Measurements from ENCODE around the gene MYO1A.

MYO1A gene

GRCh38 chr12:57092529-57092862, 42.6 kb upstream of the MYO1A start:
- no peak overlapping the region for H2BK12ac ChIP-seq (ENCODE audit: low read length)
- WGBS, 2 donors (ENCODE audit: extremely low coverage in 2 of 2, insufficient read length in 2 of 2, insufficient replicate concordance in 1 of 2): no CpG with 5 or more reads among the region's 5 CpGs
- peak overlapping the region; percentile 41 for H3K27ac ChIP-seq (replicated peaks; ENCODE audit: low read length)

DNA sequence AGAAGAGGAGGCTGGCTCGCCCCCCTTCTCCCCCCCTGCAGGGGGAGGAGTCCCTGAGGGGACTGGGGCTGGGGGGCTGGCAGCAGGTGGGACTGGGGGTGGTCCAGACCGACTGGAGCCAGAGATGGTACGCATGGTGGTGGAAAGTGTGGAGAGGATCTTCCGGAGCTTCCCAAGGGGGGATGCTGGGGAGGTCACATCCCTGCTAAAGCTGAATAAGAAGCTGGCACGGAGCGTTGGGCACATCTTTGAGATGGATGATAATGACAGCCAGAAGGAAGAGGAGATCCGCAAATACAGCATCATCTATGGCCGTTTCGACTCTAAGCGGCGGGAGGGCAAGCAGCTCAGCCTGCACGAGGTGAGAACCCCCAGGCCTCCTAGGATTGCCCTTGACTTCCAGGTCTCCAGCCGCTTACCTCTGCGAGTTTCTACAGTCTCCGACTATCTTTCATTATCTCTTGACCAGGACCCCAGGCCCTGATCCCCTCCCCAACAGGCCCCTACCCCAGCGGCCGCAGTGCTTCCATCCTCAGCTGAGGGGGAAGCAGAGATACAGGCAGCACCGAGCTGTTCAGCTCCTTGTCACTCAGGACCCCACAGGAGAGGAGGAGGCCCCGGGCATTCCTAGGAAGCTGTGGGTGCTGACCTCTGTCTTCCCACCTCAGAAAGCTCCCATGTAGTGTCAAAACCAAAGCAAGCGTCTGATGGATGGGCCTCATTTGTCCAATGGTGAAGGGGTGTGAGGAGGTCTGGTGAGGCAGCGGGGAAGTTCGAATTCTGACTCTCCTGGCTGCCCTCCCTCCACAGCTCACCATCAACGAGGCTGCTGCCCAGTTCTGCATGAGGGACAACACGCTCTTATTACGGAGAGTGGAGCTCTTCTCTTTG, 42.0 kb upstream of the MYO1A start:
- no peak overlapping the region for H2BK120ac ChIP-seq (ENCODE audit: low read depth, low read length)
- H3K4me1 ChIP-seq (ENCODE audit: control insufficient read depth in 2 of 2, insufficient read depth in 1 of 2, low read depth in 1 of 2, low read length in 2 of 2): peaks cover 39 to 40% of the 10 kb centered on the region in 2 donors
- H2BK15ac ChIP-seq (ENCODE audit: low read length): no peak overlapping the region
- no peak for DNase-seq (ENCODE audit: low spot score)
- H3K9me3 ChIP-seq (replicated peaks in 1 of 2; ENCODE audit: control insufficient read depth in 2 of 2, insufficient read depth in 1 of 2, low read depth in 1 of 2, low read length in 2 of 2): no peaks in the 10 kb centered on the region
- no peak overlapping the region for H3K18ac ChIP-seq (ENCODE audit: low read length)
- no peak overlapping the region for H4K8ac ChIP-seq (ENCODE audit: low read depth, low read length)
- H3K27ac ChIP-seq (replicated peaks; ENCODE audit: low read length): peak overlapping the region; percentile 41
- WGBS, 2 donors (ENCODE audit: extremely low coverage in 2 of 2, insufficient read length in 2 of 2, insufficient replicate concordance in 1 of 2): no CpG with 5 or more reads among the region's 25 CpGs
- H3K4me3 ChIP-seq (ENCODE audit: low read length in 2 of 2): no peak overlapping the region
- H3K27me3 ChIP-seq (ENCODE audit: control insufficient read depth in 3 of 3, insufficient read depth in 3 of 3, low read depth in 1 of 3, low read length in 3 of 3): no peaks in the 10 kb centered on the region
- H3K9ac ChIP-seq (ENCODE audit: low read depth, low read length, poor library complexity): no peak overlapping the region
- H4K91ac ChIP-seq (ENCODE audit: low read depth, low read length, poor library complexity): no peak overlapping the region
- H3K79me1 ChIP-seq (ENCODE audit: low read depth, low read length): peaks cover 16% of the 10 kb centered on the region
- H3K4ac ChIP-seq (ENCODE audit: low read length): no peak overlapping the region
- H3K14ac ChIP-seq (ENCODE audit: low read length): no peak overlapping the region
- H2AK5ac ChIP-seq (ENCODE audit: low read depth, low read length): peak overlapping the region; percentile 14
- no peak overlapping the region for H2AFZ ChIP-seq (ENCODE audit: low read length)
- H2BK5ac ChIP-seq (ENCODE audit: low read length): no peak overlapping the region
- H3K36me3 ChIP-seq (replicated peaks in 1 of 2; ENCODE audit: control insufficient read depth in 2 of 2, insufficient read depth in 2 of 2, low read length in 2 of 2): peaks cover 39 to 62% of the 10 kb centered on the region in 2 donors
- H3K23ac ChIP-seq (ENCODE audit: low read depth, low read length, poor library complexity): no peak overlapping the region
- no peak overlapping the region for H2BK12ac ChIP-seq (ENCODE audit: low read length)
- H3K4me2 ChIP-seq (ENCODE audit: insufficient read depth, low read length, poor library complexity, severe bottlenecking): no peak overlapping the region

More at GRCh38 chr12:57092529-57092862, 42.6 kb upstream of the MYO1A start:
- Histone ChIP-seq H3K14ac (ENCODE audit: low read length) (no peak overlapping the region), H3K4me2 (ENCODE audit: insufficient read depth, low read length, poor library complexity, severe bottlenecking) (no peak overlapping the region), H2BK15ac (ENCODE audit: low read length) (no peak overlapping the region), H3K4me1 (ENCODE audit: control insufficient read depth in 2 of 2, insufficient read depth in 1 of 2, low read depth in 1 of 2, low read length in 2 of 2) (peaks cover 39 to 40% of the 10 kb centered on the region in 2 donors), H3K9me3 (replicated peaks in 1 of 2; ENCODE audit: control insufficient read depth in 2 of 2, insufficient read depth in 1 of 2, low read depth in 1 of 2, low read length in 2 of 2) (no peaks in the 10 kb centered on the region), H2AFZ (ENCODE audit: low read length) (no peak overlapping the region), H2BK5ac (ENCODE audit: low read length) (no peak overlapping the region), H3K9ac (ENCODE audit: low read depth, low read length, poor library complexity) (no peak overlapping the region), H3K4me3 (ENCODE audit: low read length in 2 of 2) (no peak overlapping the region), H3K27me3 (ENCODE audit: control insufficient read depth in 3 of 3, insufficient read depth in 3 of 3, low read depth in 1 of 3, low read length in 3 of 3) (no peaks in the 10 kb centered on the region), H4K8ac (ENCODE audit: low read depth, low read length) (no peak overlapping the region), H3K36me3 (replicated peaks in 1 of 2; ENCODE audit: control insufficient read depth in 2 of 2, insufficient read depth in 2 of 2, low read length in 2 of 2) (peaks cover 39 to 68% of the 10 kb centered on the region in 2 donors), H3K4ac (ENCODE audit: low read length) (no peak overlapping the region), H4K91ac (ENCODE audit: low read depth, low read length, poor library complexity) (no peak overlapping the region), H2AK5ac (ENCODE audit: low read depth, low read length) (no peak overlapping the region), H3K79me1 (ENCODE audit: low read depth, low read length) (peaks cover 16% of the 10 kb centered on the region), H3K18ac (ENCODE audit: low read length) (no peak overlapping the region), H2BK120ac (ENCODE audit: low read depth, low read length) (no peak overlapping the region), H3K23ac (ENCODE audit: low read depth, low read length, poor library complexity) (no peak overlapping the region)
- DNase-seq (ENCODE audit: low spot score): no peak

GRCh38 chr12:57090924-57091637, 41.2 kb upstream of the MYO1A start:
- H2BK12ac ChIP-seq (ENCODE audit: low read length): no peak overlapping the region
- H2BK120ac ChIP-seq (ENCODE audit: low read depth, low read length): peak overlapping the region; percentile 2
- peak overlapping the region; percentile 73 to 92 for H3K4me3 ChIP-seq (ENCODE audit: low read length in 2 of 2)
- no peak overlapping the region for H2BK5ac ChIP-seq (ENCODE audit: low read length)
- no CpG with 5 or more reads among the region's 22 CpGs for WGBS, 2 donors (ENCODE audit: extremely low coverage in 2 of 2, insufficient read length in 2 of 2, insufficient replicate concordance in 1 of 2)
- no peak overlapping the region for H3K4me2 ChIP-seq (ENCODE audit: insufficient read depth, low read length, poor library complexity, severe bottlenecking)
- H3K14ac ChIP-seq (ENCODE audit: low read length): peak overlapping the region; percentile 56
- H4K8ac ChIP-seq (ENCODE audit: low read depth, low read length): no peak overlapping the region
- H3K9me3 ChIP-seq (replicated peaks in 1 of 2; ENCODE audit: control insufficient read depth in 2 of 2, insufficient read depth in 1 of 2, low read depth in 1 of 2, low read length in 2 of 2): no peaks in the 10 kb centered on the region
- peak overlapping the region; percentile 51 for H3K23ac ChIP-seq (ENCODE audit: low read depth, low read length, poor library complexity)
- H3K18ac ChIP-seq (ENCODE audit: low read length): peak overlapping the region; percentile 29
- peak overlapping the region; percentile 1 for H3K9ac ChIP-seq (ENCODE audit: low read depth, low read length, poor library complexity)
- peaks cover 36 to 41% of the 10 kb centered on the region in 2 donors for H3K4me1 ChIP-seq (ENCODE audit: control insufficient read depth in 2 of 2, insufficient read depth in 1 of 2, low read depth in 1 of 2, low read length in 2 of 2)
- H3K79me1 ChIP-seq (ENCODE audit: low read depth, low read length): peaks cover 16% of the 10 kb centered on the region
- H3K27ac ChIP-seq (replicated peaks; ENCODE audit: low read length): no peak overlapping the region
- H4K91ac ChIP-seq (ENCODE audit: low read depth, low read length, poor library complexity): no peak overlapping the region
- H2BK15ac ChIP-seq (ENCODE audit: low read length): no peak overlapping the region
- no peaks in the 10 kb centered on the region for H3K27me3 ChIP-seq (ENCODE audit: control insufficient read depth in 3 of 3, insufficient read depth in 3 of 3, low read depth in 1 of 3, low read length in 3 of 3)
- H3K36me3 ChIP-seq (replicated peaks in 1 of 2; ENCODE audit: control insufficient read depth in 2 of 2, insufficient read depth in 2 of 2, low read length in 2 of 2): peaks cover 38 to 54% of the 10 kb centered on the region in 2 donors
- no peak overlapping the region for H3K4ac ChIP-seq (ENCODE audit: low read length)
- no peak for DNase-seq (ENCODE audit: low spot score)
- no peak overlapping the region for H2AFZ ChIP-seq (ENCODE audit: low read length)
- peak overlapping the region; percentile 14 for H2AK5ac ChIP-seq (ENCODE audit: low read depth, low read length)

DNA sequence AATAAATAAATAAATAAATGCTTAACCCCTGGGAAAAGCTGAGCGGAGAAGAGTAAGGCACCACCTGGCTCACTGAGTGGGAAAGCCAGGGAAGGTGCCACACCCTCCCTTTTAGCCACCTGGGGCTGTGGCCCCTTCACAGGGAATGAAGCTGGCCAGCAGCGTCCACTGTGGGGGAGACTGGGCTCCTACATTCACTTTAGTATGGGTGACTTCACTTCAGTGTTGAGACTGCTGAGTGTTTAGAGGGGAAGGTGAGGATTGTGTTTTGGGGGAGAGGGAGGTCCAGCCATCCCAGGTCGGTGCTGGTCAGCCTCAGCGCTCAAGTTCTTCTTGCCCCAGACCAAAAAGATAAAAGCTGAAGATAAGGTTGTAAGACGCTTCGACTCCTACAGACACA, 40.6 kb upstream of the MYO1A start:
- Histone ChIP-seq H4K8ac (ENCODE audit: low read depth, low read length) (no peak overlapping the region), H3K4me1 (ENCODE audit: control insufficient read depth in 2 of 2, insufficient read depth in 1 of 2, low read depth in 1 of 2, low read length in 2 of 2) (peaks cover 37 to 43% of the 10 kb centered on the region in 2 donors), H3K27me3 (ENCODE audit: control insufficient read depth in 3 of 3, insufficient read depth in 3 of 3, low read depth in 1 of 3, low read length in 3 of 3) (no peaks in the 10 kb centered on the region), H4K91ac (ENCODE audit: low read depth, low read length, poor library complexity) (no peak overlapping the region), H3K27ac (replicated peaks; ENCODE audit: low read length) (no peak overlapping the region), H3K79me1 (ENCODE audit: low read depth, low read length) (peaks cover 16% of the 10 kb centered on the region), H3K4me2 (ENCODE audit: insufficient read depth, low read length, poor library complexity, severe bottlenecking) (peak overlapping the region; percentile 45), H2AFZ (ENCODE audit: low read length) (no peak overlapping the region), H3K4me3 (ENCODE audit: low read length in 2 of 2) (peak overlapping the region; percentile 73 to 92), H3K14ac (ENCODE audit: low read length) (no peak overlapping the region), H2AK5ac (ENCODE audit: low read depth, low read length) (no peak overlapping the region), H2BK12ac (ENCODE audit: low read length) (no peak overlapping the region), H3K9ac (ENCODE audit: low read depth, low read length, poor library complexity) (peak overlapping the region; percentile 1), H3K9me3 (replicated peaks in 1 of 2; ENCODE audit: control insufficient read depth in 2 of 2, insufficient read depth in 1 of 2, low read depth in 1 of 2, low read length in 2 of 2) (no peaks in the 10 kb centered on the region), H2BK5ac (ENCODE audit: low read length) (no peak overlapping the region), H3K4ac (ENCODE audit: low read length) (no peak overlapping the region), H3K23ac (ENCODE audit: low read depth, low read length, poor library complexity) (peak overlapping the region; percentile 51), H3K36me3 (replicated peaks in 1 of 2; ENCODE audit: control insufficient read depth in 2 of 2, insufficient read depth in 2 of 2, low read length in 2 of 2) (peaks cover 34 to 48% of the 10 kb centered on the region in 2 donors), H2BK15ac (ENCODE audit: low read length) (no peak overlapping the region), H3K18ac (ENCODE audit: low read length) (no peak overlapping the region), H2BK120ac (ENCODE audit: low read depth, low read length) (peak overlapping the region; percentile 2)
- DNase-seq (ENCODE audit: low spot score): no peak
- WGBS, 2 donors (ENCODE audit: extremely low coverage in 2 of 2, insufficient read length in 2 of 2, insufficient replicate concordance in 1 of 2): no CpG with 5 or more reads among the region's 6 CpGs

Measured in neuronal stem cell (in vitro differentiated cells).